Activated CD8-positive, alpha-beta memory T cell treated with anti-CD3 and anti-CD28 coated beads, Interleukin-2, amount 50 U/mL, for 4 hours (primary cell): ENCODE results near the gene SAG.

Experiments used
- DNase-seq: peaks from one replicate; pipeline ENCODE4 v3.0.0-alpha.2; 2020

The SAG gene

GRCh38 chr2:233307565-233307964 is at the start of gene SAG:
TSS of gene SAG (plus strand) at chr2:233307816. CDS start at chr2:233309190, 1,374 bp downstream.
- no peak for DNase-seq

GRCh38 chr2:233258211-233258610 is 49.4 kb upstream of the SAG start:
- no peak for DNase-seq

DNA sequence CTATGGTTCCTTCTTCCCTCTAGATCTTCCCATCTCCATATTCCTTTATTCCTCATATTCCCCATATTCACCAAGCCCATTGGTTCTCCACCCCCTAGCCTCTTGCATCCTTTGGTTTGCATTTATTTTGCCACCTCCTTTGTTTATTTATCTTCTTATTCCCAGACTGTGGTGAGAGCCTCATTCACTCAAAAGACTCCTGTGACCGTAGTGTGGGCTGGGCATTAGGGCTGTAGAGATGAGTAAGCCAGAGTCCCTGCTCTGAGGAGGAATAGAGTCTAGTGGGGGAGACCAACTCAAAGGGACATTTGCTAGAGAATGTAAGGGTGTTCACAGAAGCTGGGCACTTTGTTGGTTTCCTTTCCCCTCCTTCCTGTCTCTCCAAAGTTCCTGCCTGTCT is 47.9 kb upstream of the SAG start:
- no peak for DNase-seq

DNA sequence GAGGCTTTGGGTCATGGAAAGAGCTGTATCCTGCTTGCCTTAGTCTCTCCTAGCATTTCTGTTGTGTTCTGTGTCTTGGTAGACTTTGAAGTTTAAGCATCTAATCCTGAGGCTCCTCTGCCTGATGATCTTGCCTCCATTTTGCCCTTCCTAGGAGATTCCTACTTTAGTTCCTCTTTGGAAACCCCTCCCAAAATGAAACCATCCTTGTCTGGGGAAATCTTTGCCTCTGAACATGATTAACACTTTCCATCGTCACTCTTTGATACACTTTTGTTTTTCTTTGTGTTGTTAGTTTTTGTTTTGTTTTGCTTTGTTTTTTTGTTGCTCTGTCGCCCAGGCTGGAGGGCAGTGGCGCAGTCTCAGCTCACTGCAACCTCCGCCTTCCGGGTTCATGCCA is 47.0 kb upstream of the SAG start:
- no peak for DNase-seq

DNA sequence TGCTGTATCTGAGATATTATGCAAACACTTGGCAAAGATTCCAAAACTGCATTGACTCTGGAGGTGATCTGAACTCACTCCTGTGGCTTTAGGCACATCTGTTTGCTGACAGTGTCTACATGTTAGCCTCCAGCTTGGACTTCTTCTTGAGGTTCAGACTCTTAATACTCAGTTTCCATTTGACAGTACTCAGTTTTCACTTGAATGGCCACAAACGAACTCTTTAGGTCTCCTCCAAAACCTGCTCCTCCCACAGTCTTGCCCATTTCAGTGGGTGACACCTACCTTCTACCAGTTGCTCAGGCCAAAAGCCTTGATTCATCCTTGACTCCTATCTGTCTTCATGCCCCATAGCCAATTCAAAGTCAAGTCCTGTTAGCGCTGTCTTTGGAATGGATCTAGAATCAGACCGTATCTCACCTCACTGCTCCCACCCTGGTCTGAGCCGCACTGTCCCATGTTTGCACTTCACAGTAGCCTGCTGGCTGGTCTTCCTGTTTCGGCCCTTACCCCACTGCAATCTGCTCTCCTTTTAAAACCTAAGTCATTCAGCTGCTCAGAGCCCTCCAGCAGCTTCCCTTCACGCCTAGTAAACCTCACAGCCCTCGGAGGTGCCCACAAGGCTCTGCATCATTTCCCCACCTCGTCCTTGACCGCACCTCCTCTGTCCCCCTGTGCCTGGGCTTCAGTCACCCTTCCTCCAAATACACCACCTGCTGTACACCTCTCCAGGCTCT is 45.6 kb upstream of the SAG start:
- no peak for DNase-seq

DNA sequence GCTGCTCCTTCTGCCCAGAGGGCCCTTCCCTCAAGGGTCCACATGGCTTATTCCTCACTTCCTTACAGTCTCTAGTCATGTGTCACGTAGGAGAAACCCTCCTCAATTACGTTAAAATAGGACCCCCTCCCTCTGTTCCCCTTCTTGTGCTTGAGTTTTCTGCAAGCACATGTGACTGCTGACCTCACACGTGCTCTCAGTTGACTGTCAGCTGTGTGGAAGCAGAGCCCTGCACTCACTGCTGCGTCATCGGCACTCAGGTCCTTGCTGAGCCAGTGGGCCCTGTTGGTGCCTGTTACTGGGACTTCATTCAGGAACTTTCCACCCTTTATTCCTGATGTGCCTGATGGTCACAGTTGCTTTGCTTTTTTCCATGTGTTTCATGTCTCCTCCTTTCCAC is 45.1 kb upstream of the SAG start:
- no peak for DNase-seq

- no peak for DNase-seq
Measured at GRCh38 chr2:233263045-233263570, 44.5 kb upstream of the SAG start.

GRCh38 chr2:233264667-233265066 is 42.9 kb upstream of the SAG start:
- no peak for DNase-seq

- DNase-seq, result no peak
Measured at GRCh38 chr2:233265899-233266431, 41.7 kb upstream of the SAG start.

GRCh38 chr2:233266481-233266880 is 41.1 kb upstream of the SAG start:
- DNase-seq, result no peak

GRCh38 chr2:233267516-233268245 is 39.9 kb upstream of the SAG start:
- peak; percentile 72 for DNase-seq

DNA sequence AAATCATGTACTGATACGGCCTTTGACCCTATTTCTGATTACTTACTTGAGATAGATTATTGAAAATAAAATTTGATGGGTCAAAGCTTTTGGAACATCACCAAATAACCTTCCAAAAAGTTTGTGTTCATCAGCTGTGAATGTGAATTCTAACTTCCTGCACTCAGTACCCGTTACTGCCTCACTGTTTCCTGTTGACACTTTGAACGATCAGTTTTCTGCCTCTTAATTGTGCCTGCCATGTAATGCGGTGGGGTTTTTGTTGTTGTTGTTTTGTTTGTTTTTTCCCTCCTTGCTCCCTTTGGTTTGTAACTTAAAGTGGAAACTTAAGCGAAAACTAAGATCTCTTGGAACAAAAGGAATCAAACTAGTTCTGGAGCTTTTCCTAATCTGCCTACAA is 37.2 kb upstream of the SAG start:
- no peak for DNase-seq

DNA sequence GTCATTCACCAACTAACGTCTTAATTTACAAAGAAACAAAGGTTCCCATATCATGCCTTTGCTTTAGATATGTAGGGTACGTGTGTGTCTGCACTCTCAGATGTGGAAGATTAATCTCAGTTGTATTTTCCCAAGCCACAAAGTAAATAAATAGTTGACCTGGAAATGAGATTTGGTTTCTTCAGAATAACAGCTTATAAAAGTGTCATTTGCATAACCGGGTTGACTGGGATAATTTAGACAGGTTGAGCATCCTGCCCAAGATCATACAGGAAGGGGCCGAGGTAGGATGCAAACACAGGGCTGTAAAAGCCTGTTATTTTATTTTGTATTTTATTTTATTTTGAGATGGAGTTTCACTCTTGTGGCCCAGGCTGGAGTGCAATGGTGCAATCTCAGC is 36.7 kb upstream of the SAG start:
- DNase-seq, result no peak

DNA sequence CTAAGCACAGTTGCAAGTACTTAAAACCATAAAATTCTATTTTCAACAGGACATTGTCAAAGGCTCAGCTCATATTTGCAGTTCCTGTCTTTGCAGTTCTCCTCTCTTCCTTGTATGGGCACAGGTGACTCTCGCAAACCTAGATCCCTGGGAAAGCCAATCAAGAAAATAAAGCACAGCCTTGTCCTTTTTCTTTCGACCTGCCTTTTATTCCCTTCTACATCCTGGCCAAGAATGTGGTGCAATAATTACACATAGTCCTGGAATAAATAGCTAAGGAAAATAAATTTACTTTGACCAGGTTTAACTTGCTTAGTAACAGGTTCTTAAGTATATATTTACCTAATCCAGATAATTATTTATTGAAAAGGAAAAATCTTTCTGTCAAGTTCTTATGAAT is 35.9 kb upstream of the SAG start:
- DNase-seq, result no peak

DNA sequence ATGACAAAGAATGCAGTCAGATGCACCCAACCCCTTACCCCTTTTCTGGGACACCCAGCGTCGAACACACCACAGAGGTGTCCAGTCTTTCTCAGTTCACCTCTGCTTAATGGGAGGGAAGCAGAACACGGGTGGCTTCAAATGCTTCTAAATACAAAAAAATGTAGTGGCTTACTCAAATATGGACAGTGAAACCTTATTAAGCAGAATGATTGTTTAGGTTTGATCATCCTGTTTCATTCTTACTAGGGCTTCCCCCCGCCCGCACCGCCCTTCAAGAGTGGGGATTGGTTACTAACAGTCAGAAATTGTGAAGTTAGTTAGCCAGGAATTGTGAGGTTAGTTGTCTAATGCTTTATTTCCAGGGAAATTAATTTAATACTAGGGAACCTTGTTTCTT is 34.5 kb upstream of the SAG start:
- DNase-seq, result no peak

GRCh38 chr2:233275223-233275622 is 32.4 kb upstream of the SAG start:
- DNase-seq, result no peak

DNA sequence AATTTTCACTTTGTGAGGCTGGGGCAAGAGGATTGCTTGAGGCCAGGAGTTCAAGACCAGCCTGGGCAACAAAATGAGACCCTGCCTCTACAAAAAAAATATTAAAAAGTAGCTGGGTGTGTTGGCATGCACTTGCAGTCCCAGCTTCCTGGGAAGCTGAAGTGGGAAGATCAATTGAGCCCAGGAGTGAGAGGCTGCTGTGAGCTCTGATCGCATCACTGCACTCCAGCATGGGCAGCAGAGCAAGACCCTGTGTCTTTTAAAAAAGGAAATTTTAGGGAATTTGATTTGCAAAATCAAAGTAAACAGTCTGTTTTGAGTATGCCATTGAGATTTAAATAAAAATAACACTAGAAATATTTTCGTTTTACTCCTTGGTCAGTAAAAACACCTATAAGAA is 28.7 kb upstream of the SAG start:
- no peak for DNase-seq

- no peak for DNase-seq
Measured at GRCh38 chr2:233280114-233280693, 27.4 kb upstream of the SAG start.

- DNase-seq, result no peak
Measured at GRCh38 chr2:233281553-233281952, 26.1 kb upstream of the SAG start.

DNA sequence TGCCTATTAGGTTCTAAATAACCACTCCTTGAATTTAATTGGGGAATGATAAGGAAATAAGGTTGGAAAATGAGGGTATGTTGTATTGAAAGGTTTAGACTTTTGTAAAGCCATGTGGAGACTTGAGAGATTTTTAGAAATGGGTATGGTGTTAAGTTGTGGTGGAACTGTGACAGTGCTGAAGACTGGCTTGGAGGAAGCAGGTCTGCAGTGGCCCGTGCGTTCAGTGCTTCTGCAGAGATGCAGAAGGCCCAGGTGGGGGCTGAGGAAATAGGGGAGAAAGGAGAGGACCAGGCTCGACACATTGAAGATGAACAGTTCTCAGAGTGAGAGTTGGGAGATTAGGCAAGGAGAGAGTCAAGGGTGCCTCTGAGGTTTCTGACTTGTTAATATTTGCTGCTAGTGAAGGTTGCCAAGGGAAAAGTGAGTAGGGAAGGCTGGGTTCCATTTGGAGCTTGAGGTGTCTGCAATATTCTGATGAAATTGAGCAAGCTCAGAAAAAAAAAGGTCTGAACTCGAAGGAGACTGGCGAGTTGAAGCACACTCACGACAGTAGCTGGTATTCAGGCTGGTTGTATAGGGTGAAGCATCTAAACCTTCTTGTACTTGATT is 25.5 kb upstream of the SAG start:
- DNase-seq, result no peak

DNA sequence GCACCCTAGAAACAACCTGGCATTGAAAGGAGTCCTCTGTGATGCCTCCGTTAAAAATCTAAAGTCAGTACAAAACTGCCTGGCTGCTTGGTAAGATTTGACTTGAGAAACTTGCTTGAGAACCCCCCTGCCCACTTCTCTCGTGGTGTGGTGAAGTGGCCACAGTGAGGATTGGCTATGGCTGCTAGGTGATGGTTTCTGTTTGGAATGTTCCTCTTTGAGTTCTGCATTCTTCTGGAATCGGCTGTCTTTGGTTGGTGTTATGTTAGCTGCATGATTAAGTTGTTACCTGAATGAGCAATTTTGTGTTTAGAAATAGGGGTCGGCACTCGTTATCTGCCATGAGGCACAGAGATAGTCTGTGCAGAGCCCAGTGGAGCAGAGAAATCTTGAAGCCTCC is 21.7 kb upstream of the SAG start:
- no peak for DNase-seq

- DNase-seq, result no peak
Measured at GRCh38 chr2:233287871-233288270, 19.7 kb upstream of the SAG start.

DNA sequence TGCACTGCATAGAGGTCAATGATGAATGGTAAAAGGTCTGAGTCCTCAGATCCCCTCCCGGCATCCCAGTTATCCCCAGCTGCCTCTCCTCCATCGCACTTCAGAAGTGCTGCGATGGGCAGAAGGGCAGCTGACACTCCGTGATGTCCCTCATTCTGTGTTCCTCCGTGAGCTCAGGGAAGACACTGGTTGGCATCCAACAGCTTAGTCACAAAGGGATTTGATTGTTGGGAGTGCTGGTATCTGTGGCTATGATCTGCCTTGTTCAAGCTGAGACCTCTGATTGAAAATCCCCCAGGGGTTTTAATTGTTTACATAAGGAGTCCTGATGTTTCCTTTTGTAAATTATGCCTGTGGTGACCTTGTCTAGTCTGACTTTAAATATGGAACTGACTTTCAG is 19.0 kb upstream of the SAG start:
- no peak for DNase-seq
